ENCODE data around the gene DVL3. TPM values are rescaled to one million over a fixed set of nuclear protein-coding genes. Genes with fewer than 3 reads are reported as not detected.

The DVL3 gene
- polyA plus RNA-seq, 1 donor from 2014 or later: 78.9 TPM

DNA sequence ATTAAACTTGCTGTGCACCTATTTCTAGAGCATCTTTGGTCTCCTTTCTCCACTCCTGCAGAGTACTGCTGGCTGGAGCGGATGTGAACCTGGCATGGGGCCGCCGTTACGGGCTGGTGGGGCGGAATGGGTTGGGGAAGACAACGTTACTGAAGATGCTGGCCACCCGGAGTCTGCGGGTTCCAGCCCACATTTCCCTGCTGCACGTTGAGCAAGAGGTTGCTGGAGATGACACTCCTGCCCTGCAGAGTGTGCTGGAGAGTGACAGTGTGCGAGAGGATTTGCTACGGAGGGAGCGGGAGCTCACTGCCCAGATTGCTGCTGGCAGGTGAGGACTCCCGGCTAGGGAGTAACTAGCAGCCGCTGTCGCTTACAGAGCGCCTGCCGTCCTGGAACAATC is 32.9 kb downstream of the DVL3 start:
- Histone ChIP-seq H4K20me1 (ENCODE audit: insufficient read depth) (no peaks in the 10 kb centered on the region), H3K4me3 (ENCODE audit: low read length) (peak overlapping the region; percentile 88), H3K9me3 (ENCODE audit: low read length) (no peaks in the 10 kb centered on the region), H2AFZ (ENCODE audit: low read depth, low read length) (no peak overlapping the region), H3K36me3 (ENCODE audit: insufficient read depth, low read length) (no peaks in the 10 kb centered on the region), H3K79me2 (replicated peaks; ENCODE audit: insufficient read depth, low read length) (peaks cover 20% of the 10 kb centered on the region), H3K4me2 (ENCODE audit: low read length) (no peak overlapping the region), H3K27me3 (ENCODE audit: insufficient read depth, low read depth, low read length) (no peaks in the 10 kb centered on the region), H3K9me2 (ENCODE audit: insufficient read depth, low read length) (no peaks in the 10 kb centered on the region), H3K9ac (ENCODE audit: low read length) (no peak overlapping the region), H3K27ac (ENCODE audit: low read length) (no peak overlapping the region), H3F3A (ENCODE audit: insufficient read depth, low read length, poor library complexity, severe bottlenecking) (no peaks in the 10 kb centered on the region)
- TF ChIP-seq, protein P1, sequence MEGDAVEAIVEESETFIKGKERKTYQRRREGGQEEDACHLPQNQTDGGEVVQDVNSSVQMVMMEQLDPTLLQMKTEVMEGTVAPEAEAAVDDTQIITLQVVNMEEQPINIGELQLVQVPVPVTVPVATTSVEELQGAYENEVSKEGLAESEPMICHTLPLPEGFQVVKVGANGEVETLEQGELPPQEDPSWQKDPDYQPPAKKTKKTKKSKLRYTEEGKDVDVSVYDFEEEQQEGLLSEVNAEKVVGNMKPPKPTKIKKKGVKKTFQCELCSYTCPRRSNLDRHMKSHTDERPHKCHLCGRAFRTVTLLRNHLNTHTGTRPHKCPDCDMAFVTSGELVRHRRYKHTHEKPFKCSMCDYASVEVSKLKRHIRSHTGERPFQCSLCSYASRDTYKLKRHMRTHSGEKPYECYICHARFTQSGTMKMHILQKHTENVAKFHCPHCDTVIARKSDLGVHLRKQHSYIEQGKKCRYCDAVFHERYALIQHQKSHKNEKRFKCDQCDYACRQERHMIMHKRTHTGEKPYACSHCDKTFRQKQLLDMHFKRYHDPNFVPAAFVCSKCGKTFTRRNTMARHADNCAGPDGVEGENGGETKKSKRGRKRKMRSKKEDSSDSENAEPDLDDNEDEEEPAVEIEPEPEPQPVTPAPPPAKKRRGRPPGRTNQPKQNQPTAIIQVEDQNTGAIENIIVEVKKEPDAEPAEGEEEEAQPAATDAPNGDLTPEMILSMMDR (IDR thresholded peaks at IDR 0.05; ENCODE audit: poor library complexity, severe bottlenecking): no peak
- no peak for TF ChIP-seq EZH2 (IDR thresholded peaks at IDR 0.05; ENCODE audit: borderline replicate concordance, insufficient read depth, low read length, poor library complexity, severe bottlenecking)

DNA sequence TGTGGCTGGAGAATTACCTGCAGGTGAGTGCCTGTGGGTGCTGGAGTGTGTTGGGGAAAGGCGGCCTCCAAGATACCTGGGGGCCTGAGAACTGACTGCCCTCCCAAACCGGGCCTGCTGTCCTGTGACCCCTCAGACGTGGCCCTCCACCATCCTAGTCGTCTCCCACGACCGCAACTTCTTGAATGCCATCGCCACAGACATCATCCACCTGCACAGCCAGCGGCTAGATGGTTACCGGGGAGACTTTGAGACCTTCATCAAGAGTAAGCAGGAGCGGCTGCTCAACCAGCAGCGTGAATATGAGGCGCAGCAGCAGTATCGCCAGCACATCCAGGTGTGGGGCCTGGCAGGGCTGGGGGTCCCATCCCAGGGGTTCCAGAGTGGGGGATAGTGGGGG is 34.2 kb downstream of the DVL3 start:
- H3K27ac ChIP-seq (ENCODE audit: low read length): no peak overlapping the region
- H3K9me2 ChIP-seq (ENCODE audit: insufficient read depth, low read length): no peaks in the 10 kb centered on the region
- no peaks in the 10 kb centered on the region for H3K9me3 ChIP-seq (ENCODE audit: low read length)
- H3K9ac ChIP-seq (ENCODE audit: low read length): no peak overlapping the region
- no peak overlapping the region for H3K4me2 ChIP-seq (ENCODE audit: low read length)
- no peaks in the 10 kb centered on the region for H3F3A ChIP-seq (ENCODE audit: insufficient read depth, low read length, poor library complexity, severe bottlenecking)
- H3K4me3 ChIP-seq (ENCODE audit: low read length): no peak overlapping the region
- TF ChIP-seq SMC3 (conservative IDR thresholded peaks at IDR 0.05; ENCODE audit: poor library complexity) (no peak), EZH2 (IDR thresholded peaks at IDR 0.05; ENCODE audit: borderline replicate concordance, insufficient read depth, low read length, poor library complexity, severe bottlenecking) (no peak), TAF1 (IDR thresholded peaks at IDR 0.05; ENCODE audit: low read depth) (no peak), RAD21 (conservative IDR thresholded peaks at IDR 0.05) (no peak), EP300 (conservative IDR thresholded peaks at IDR 0.05; ENCODE audit: poor library complexity, severe bottlenecking) (no peak), POLR2AphosphoS5 (IDR thresholded peaks at IDR 0.05) (no peak), MXI1 (conservative IDR thresholded peaks at IDR 0.05; ENCODE audit: poor library complexity, severe bottlenecking) (no peak)
- TF ChIP-seq, protein P1 (IDR thresholded peaks at IDR 0.05; ENCODE audit: poor library complexity, severe bottlenecking): no peak
- TF ChIP-seq, protein P2, sequence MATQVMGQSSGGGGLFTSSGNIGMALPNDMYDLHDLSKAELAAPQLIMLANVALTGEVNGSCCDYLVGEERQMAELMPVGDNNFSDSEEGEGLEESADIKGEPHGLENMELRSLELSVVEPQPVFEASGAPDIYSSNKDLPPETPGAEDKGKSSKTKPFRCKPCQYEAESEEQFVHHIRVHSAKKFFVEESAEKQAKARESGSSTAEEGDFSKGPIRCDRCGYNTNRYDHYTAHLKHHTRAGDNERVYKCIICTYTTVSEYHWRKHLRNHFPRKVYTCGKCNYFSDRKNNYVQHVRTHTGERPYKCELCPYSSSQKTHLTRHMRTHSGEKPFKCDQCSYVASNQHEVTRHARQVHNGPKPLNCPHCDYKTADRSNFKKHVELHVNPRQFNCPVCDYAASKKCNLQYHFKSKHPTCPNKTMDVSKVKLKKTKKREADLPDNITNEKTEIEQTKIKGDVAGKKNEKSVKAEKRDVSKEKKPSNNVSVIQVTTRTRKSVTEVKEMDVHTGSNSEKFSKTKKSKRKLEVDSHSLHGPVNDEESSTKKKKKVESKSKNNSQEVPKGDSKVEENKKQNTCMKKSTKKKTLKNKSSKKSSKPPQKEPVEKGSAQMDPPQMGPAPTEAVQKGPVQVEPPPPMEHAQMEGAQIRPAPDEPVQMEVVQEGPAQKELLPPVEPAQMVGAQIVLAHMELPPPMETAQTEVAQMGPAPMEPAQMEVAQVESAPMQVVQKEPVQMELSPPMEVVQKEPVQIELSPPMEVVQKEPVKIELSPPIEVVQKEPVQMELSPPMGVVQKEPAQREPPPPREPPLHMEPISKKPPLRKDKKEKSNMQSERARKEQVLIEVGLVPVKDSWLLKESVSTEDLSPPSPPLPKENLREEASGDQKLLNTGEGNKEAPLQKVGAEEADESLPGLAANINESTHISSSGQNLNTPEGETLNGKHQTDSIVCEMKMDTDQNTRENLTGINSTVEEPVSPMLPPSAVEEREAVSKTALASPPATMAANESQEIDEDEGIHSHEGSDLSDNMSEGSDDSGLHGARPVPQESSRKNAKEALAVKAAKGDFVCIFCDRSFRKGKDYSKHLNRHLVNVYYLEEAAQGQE (IDR thresholded peaks at IDR 0.05; ENCODE audit: borderline replicate concordance): no peak
- H3K27me3 ChIP-seq (ENCODE audit: insufficient read depth, low read depth, low read length): no peaks in the 10 kb centered on the region
- peaks cover 20% of the 10 kb centered on the region for H3K79me2 ChIP-seq (replicated peaks; ENCODE audit: insufficient read depth, low read length)
- no peaks in the 10 kb centered on the region for H3K36me3 ChIP-seq (ENCODE audit: insufficient read depth, low read length)
- H2AFZ ChIP-seq (ENCODE audit: low read depth, low read length): no peak overlapping the region
- H4K20me1 ChIP-seq (ENCODE audit: insufficient read depth): no peaks in the 10 kb centered on the region

All from neural cell (in vitro differentiated cells).